TTC549 (cell line): ENCODE results near the gene TUBA1A.
"Not testable (repeated sequence)": the region's sequence is repeated elsewhere in the genome, so short reads cannot be mapped to it uniquely, and the experiment has no call there.

ENCODE experiments used
- FAIRE-seq: peaks from 2 replicates; lab custom pipeline; 2012; peaks lifted over from hg19 to GRCh38; lab: Jason Lieb, UNC

Gene TUBA1A

GRCh38 chr12:49200919-49201594, 12.2 kb upstream of the TUBA1A start:
- FAIRE-seq: peak; percentile 72

GRCh38 chr12:49198431-49199155, 9.7 kb upstream of the TUBA1A start:
- FAIRE-seq: no peak

GRCh38 chr12:49197256-49197655, 8.4 kb upstream of the TUBA1A start:
- FAIRE-seq: no peak

- no peak for FAIRE-seq
These were observed 6.9 kb upstream of the TUBA1A start for GRCh38 chr12:49195736-49196135.

GRCh38 chr12:49193746-49194145, 4.9 kb upstream of the TUBA1A start:
- FAIRE-seq: not testable (repeated sequence)

GRCh38 chr12:49191498-49191897, 2.6 kb upstream of the TUBA1A start:
- FAIRE-seq: not testable (repeated sequence)

- no peak for FAIRE-seq
These were observed 2.1 kb upstream of the TUBA1A start for GRCh38 chr12:49190974-49191373.

GRCh38 chr12:49189731-49190716, 1.1 kb upstream of the TUBA1A start:
- FAIRE-seq: no peak

GRCh38 chr12:49188201-49188915, 522 bp downstream of the TUBA1A start:
- no peak for FAIRE-seq

GRCh38 chr12:49187184-49187583, 1.7 kb downstream of the TUBA1A start:
- no peak for FAIRE-seq

GRCh38 chr12:49186307-49186706, 2.6 kb downstream of the TUBA1A start:
- FAIRE-seq: not testable (repeated sequence)

- FAIRE-seq: not testable (repeated sequence)
These were observed 4.2 kb downstream of the TUBA1A start for GRCh38 chr12:49184697-49185096.

- FAIRE-seq: not testable (repeated sequence)
These were observed 5.5 kb downstream of the TUBA1A start for GRCh38 chr12:49183214-49183950.

GRCh38 chr12:49174218-49174617, 14.7 kb downstream of the TUBA1A start:
- FAIRE-seq: no peak

GRCh38 chr12:49170924-49171323, 18.0 kb downstream of the TUBA1A start:
- FAIRE-seq: no peak

GRCh38 chr12:49165114-49165513, 23.8 kb downstream of the TUBA1A start:
- no peak for FAIRE-seq

GRCh38 chr12:49161901-49162300, 27.0 kb downstream of the TUBA1A start:
- not testable (repeated sequence) for FAIRE-seq

GRCh38 chr12:49161092-49161795, 27.6 kb downstream of the TUBA1A start:
- FAIRE-seq: no peak

GRCh38 chr12:49160399-49160798, 28.5 kb downstream of the TUBA1A start:
- no peak for FAIRE-seq

- FAIRE-seq: no peak
These were observed 34.7 kb downstream of the TUBA1A start for GRCh38 chr12:49154221-49154620.

- FAIRE-seq: no peak
These were observed 41.5 kb downstream of the TUBA1A start for GRCh38 chr12:49147384-49147783.
